ENCODE measurements around the gene PLAAT1. TPM values are rescaled to one million over a fixed set of nuclear protein-coding genes. Genes with fewer than 3 reads are reported as not detected.

PLAAT1 gene
- total RNA-seq, 1 experiment from 2014 or later: 3.9 TPM

DNA sequence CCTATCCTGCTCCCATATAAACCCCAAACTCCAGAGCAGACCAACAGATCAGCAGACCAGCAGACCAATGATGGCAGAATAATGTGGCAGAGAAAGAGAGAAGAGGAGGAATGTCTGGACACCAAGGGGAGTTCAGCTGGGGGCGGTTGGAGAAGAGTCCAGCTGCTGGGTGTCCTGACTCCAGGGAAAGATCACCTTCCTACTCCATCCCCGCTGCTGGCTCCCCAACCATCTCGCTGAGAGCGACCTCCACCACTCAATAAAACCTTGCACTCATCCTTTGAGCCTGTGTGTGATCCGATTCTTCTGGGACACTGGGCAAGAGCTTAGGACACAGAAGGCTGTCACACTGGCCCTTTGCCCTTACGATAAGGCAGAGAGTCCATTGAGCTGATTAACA, 12.8 kb upstream of the PLAAT1 start:
- DNase-seq (ENCODE audit: low spot score): no peak

More for the DNA sequence above, 12.8 kb upstream of the PLAAT1 start:
- TF ChIP-seq, protein P1, sequence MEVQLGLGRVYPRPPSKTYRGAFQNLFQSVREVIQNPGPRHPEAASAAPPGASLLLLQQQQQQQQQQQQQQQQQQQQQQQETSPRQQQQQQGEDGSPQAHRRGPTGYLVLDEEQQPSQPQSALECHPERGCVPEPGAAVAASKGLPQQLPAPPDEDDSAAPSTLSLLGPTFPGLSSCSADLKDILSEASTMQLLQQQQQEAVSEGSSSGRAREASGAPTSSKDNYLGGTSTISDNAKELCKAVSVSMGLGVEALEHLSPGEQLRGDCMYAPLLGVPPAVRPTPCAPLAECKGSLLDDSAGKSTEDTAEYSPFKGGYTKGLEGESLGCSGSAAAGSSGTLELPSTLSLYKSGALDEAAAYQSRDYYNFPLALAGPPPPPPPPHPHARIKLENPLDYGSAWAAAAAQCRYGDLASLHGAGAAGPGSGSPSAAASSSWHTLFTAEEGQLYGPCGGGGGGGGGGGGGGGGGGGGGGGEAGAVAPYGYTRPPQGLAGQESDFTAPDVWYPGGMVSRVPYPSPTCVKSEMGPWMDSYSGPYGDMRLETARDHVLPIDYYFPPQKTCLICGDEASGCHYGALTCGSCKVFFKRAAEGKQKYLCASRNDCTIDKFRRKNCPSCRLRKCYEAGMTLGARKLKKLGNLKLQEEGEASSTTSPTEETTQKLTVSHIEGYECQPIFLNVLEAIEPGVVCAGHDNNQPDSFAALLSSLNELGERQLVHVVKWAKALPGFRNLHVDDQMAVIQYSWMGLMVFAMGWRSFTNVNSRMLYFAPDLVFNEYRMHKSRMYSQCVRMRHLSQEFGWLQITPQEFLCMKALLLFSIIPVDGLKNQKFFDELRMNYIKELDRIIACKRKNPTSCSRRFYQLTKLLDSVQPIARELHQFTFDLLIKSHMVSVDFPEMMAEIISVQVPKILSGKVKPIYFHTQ (CRISPR knock-in tag; IDR thresholded peaks at IDR 0.05): no peak
- TF ChIP-seq ZNF232 (CRISPR knock-in tag; IDR thresholded peaks at IDR 0.05) (no peak), ZNF138 (CRISPR knock-in tag; conservative IDR thresholded peaks at IDR 0.05) (no peak), NFE2L1 (CRISPR knock-in tag; IDR thresholded peaks at IDR 0.05) (no peak), STAT6 (CRISPR knock-in tag; conservative IDR thresholded peaks at IDR 0.05; ENCODE audit: low read depth) (no peak), EMX1 (CRISPR knock-in tag; IDR thresholded peaks at IDR 0.05) (no peak), E2F4 (CRISPR knock-in tag; IDR thresholded peaks at IDR 0.05; ENCODE audit: borderline replicate concordance, low read depth) (no peak), FOXJ3 (CRISPR knock-in tag; IDR thresholded peaks at IDR 0.05; ENCODE audit: borderline replicate concordance) (no peak), ZNF671 (CRISPR knock-in tag; IDR thresholded peaks at IDR 0.05) (no peak), ZNF532 (CRISPR knock-in tag; IDR thresholded peaks at IDR 0.05; ENCODE audit: borderline replicate concordance) (no peak), RELA (CRISPR knock-in tag; IDR thresholded peaks at IDR 0.05; ENCODE audit: borderline replicate concordance) (no peak), NR2C2 (CRISPR knock-in tag; IDR thresholded peaks at IDR 0.05) (no peak), KAT7 (CRISPR knock-in tag; IDR thresholded peaks at IDR 0.05; ENCODE audit: borderline replicate concordance) (no peak)
- TF ChIP-seq, protein P2, sequence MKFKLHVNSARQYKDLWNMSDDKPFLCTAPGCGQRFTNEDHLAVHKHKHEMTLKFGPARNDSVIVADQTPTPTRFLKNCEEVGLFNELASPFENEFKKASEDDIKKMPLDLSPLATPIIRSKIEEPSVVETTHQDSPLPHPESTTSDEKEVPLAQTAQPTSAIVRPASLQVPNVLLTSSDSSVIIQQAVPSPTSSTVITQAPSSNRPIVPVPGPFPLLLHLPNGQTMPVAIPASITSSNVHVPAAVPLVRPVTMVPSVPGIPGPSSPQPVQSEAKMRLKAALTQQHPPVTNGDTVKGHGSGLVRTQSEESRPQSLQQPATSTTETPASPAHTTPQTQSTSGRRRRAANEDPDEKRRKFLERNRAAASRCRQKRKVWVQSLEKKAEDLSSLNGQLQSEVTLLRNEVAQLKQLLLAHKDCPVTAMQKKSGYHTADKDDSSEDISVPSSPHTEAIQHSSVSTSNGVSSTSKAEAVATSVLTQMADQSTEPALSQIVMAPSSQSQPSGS (CRISPR knock-in tag; IDR thresholded peaks at IDR 0.05; ENCODE audit: borderline replicate concordance, low read depth): no peak
- TF ChIP-seq, protein P3, sequence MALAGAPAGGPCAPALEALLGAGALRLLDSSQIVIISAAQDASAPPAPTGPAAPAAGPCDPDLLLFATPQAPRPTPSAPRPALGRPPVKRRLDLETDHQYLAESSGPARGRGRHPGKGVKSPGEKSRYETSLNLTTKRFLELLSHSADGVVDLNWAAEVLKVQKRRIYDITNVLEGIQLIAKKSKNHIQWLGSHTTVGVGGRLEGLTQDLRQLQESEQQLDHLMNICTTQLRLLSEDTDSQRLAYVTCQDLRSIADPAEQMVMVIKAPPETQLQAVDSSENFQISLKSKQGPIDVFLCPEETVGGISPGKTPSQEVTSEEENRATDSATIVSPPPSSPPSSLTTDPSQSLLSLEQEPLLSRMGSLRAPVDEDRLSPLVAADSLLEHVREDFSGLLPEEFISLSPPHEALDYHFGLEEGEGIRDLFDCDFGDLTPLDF (CRISPR knock-in tag; IDR thresholded peaks at IDR 0.05): no peak
- TF ChIP-seq, protein P4, sequence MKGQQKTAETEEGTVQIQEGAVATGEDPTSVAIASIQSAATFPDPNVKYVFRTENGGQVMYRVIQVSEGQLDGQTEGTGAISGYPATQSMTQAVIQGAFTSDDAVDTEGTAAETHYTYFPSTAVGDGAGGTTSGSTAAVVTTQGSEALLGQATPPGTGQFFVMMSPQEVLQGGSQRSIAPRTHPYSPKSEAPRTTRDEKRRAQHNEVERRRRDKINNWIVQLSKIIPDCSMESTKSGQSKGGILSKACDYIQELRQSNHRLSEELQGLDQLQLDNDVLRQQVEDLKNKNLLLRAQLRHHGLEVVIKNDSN (CRISPR knock-in tag; IDR thresholded peaks at IDR 0.05): no peak
- ChIA-PET CTCF (no interaction called here), POLR2A (interaction anchor here (1.1 kb wide), 1 partner anchor 18 kb away, joined by 4 read pairs; no protein-coding TSS in a partner anchor)
- Mint-ChIP-seq H3K9me3 (no peaks in the 10 kb centered on the region), H3K4me3 (no peak overlapping the region), H3K4me1 (peaks cover 61% of the 10 kb centered on the region), H3K27me3 (ENCODE audit: low read depth) (no peaks in the 10 kb centered on the region; the same call in 1 of the 2 replicates), H3K27ac (no peak overlapping the region), H3K36me3 (no peaks in the 10 kb centered on the region)
- ATAC-seq: no peak

Measured in WTC11 (cell line).